Activated CD8-positive, alpha-beta memory T cell treated with anti-CD3 and anti-CD28 coated beads, Interleukin-2, amount 50 U/mL, for 4 hours (primary cell): ENCODE results near the gene PLCD1.
A peak's percentile ranks its signal among the peaks of the same experiment; 100 is the strongest.
"Not testable (repeated sequence)": the region's sequence is repeated elsewhere in the genome, so short reads cannot be mapped to it uniquely, and the experiment has no call there.

Experiments used
- DNase-seq: peaks from one replicate; pipeline ENCODE4 v3.0.0-alpha.2; 2020

The PLCD1 gene

GRCh38 chr3:38029400-38030125 lies at the start of gene PLCD1:
Gene PLCD1, minus strand, starts transcription at chr3:38029642. Its CDS starts 103 bp downstream, at chr3:38029539.
- peak; percentile 34 for DNase-seq

- DNase-seq = not testable (repeated sequence)
Observed at GRCh38 chr3:38077073-38077472, 47.6 kb upstream of the PLCD1 start.

GRCh38 chr3:38070013-38070412 lies 40.6 kb upstream of the PLCD1 start:
- no peak for DNase-seq

GRCh38 chr3:38067508-38068233 lies 38.2 kb upstream of the PLCD1 start:
- no peak for DNase-seq

- DNase-seq = not testable (repeated sequence)
Observed at GRCh38 chr3:38064453-38064852, 35.0 kb upstream of the PLCD1 start.

GRCh38 chr3:38062809-38063208 lies 33.4 kb upstream of the PLCD1 start:
- no peak for DNase-seq

- DNase-seq = no peak
Observed at GRCh38 chr3:38059591-38059990, 30.1 kb upstream of the PLCD1 start.

- no peak for DNase-seq
Observed at GRCh38 chr3:38059148-38059547, 29.7 kb upstream of the PLCD1 start.

GRCh38 chr3:38054499-38055001 lies 25.1 kb upstream of the PLCD1 start:
- DNase-seq = no peak

- not testable (repeated sequence) for DNase-seq
Observed at GRCh38 chr3:38053813-38054498, 24.5 kb upstream of the PLCD1 start.

GRCh38 chr3:38053286-38053685 lies 23.8 kb upstream of the PLCD1 start:
- DNase-seq = not testable (repeated sequence)

GRCh38 chr3:38051131-38051530 lies 21.7 kb upstream of the PLCD1 start:
- DNase-seq = no peak

- no peak for DNase-seq
Observed at GRCh38 chr3:38049358-38050126, 20.1 kb upstream of the PLCD1 start.

- no peak for DNase-seq
Observed at GRCh38 chr3:38047896-38048295, 18.5 kb upstream of the PLCD1 start.

- no peak for DNase-seq
Observed at GRCh38 chr3:38046821-38047220, 17.4 kb upstream of the PLCD1 start.

- DNase-seq = no peak
Observed at GRCh38 chr3:38046027-38046426, 16.6 kb upstream of the PLCD1 start.

- DNase-seq = no peak
Observed at GRCh38 chr3:38043486-38043885, 14.0 kb upstream of the PLCD1 start.

- DNase-seq = no peak
Observed at GRCh38 chr3:38040401-38040800, 11.0 kb upstream of the PLCD1 start.

GRCh38 chr3:38039899-38040261 lies 10.4 kb upstream of the PLCD1 start:
- DNase-seq = peak; percentile 49

GRCh38 chr3:38039101-38039898 lies 9.9 kb upstream of the PLCD1 start, which contains the start of gene DLEC1:
Gene DLEC1, plus strand, starts transcription at chr3:38039208. Its CDS starts 18 bp downstream, at chr3:38039226.
- DNase-seq = peak; percentile 74

- DNase-seq = peak; percentile 34
Observed at GRCh38 chr3:38038447-38038911, 9.0 kb upstream of the PLCD1 start.

- no peak for DNase-seq
Observed at GRCh38 chr3:38036906-38037305, 7.5 kb upstream of the PLCD1 start.
